Gastrocnemius medialis (tissue), 4 donors: ENCODE measurements around the gene SCNN1G. TPM values are rescaled to one million over a fixed set of nuclear protein-coding genes. Genes with fewer than 3 reads are reported as not detected.

Experiments
- ATAC-seq, 2 donors: fragments of 150-250 bp; one replicate each; pipeline ENCODE4 v1.9.1; 2016
- DNase-seq, 2 donors: peaks; one replicate each; pipeline ENCODE4 v3.0.0-alpha.2; 2019
- H3K27ac ChIP-seq, 4 donors: fragments of 200-600 bp; sonication (generic); 1 replicate in 1 of 4; 2 replicates in 3 of 4; pipeline ENCODE4 v1.5.1; 2016 to 2018; ENCODE audit warnings: mild to moderate bottlenecking in 2 of 4, moderate library complexity in 1 of 4
- H3K27me3 ChIP-seq, 3 donors: fragments of 200-600 bp; sonication (generic) in 2 of 3; 1 replicate in 1 of 3; 2 replicates in 2 of 3; pipeline versions ENCODE4 v1.5.1 to v1.6.0; 2016 to 2019; ENCODE audit warnings: mild to moderate bottlenecking in 1 of 3, moderate library complexity in 1 of 3
- H3K36me3 ChIP-seq, 2 donors: fragments of 200-600 bp; sonication (generic) in 1 of 2; one replicate each; pipeline ENCODE4 v1.5.1; 2017 to 2018
- H3K4me1 ChIP-seq, 2 donors: fragments of 200-600 bp; sonication (generic) in 1 of 2; one replicate each; pipeline ENCODE4 v1.5.1; 2016 to 2017; ENCODE audit warnings: mild to moderate bottlenecking in 2 of 2
- H3K4me3 ChIP-seq, 4 donors: fragments of 200-600 bp; sonication (generic) in 3 of 4; 1 replicate in 1 of 4; 2 replicates in 3 of 4; pipeline ENCODE4 v1.5.1; 2016 to 2019; ENCODE audit warnings: mild to moderate bottlenecking in 2 of 4
- H3K9me3 ChIP-seq, 3 donors: fragments of 200-600 bp; sonication (generic) in 2 of 3; 1 replicate in 1 of 3; 2 replicates in 2 of 3; pipeline ENCODE4 v1.5.1; 2016 to 2019
- CTCF ChIP-seq, 5 experiments: fragments of 450-650 bp in 3 of 5; fragments of 200-600 bp in 2 of 5; sonication (generic) in 2 of 5; IDR thresholded peaks in 4 of 5; conservative IDR thresholded peaks in 1 of 5; 1 replicate in 4 of 5; 2 replicates in 1 of 5; pipeline ENCODE4 v1.5.1; 2016 to 2019; ENCODE audit warnings: antibody characterized with exemption in 5 of 5, mild to moderate bottlenecking in 3 of 5, moderate library complexity in 3 of 5
- POLR2A ChIP-seq, 2 donors: fragments of 450-650 bp; IDR thresholded peaks; one replicate each; pipeline ENCODE4 v1.6.1; 2017; ENCODE audit warnings: antibody characterized with exemption in 2 of 2, mild to moderate bottlenecking in 2 of 2, moderate library complexity in 2 of 2
- in situ Hi-C, 4 donors: fragments of 200-750 bp; cut with MboI; loops; one replicate each; pipeline versions ENCODE4 v1.15.0 to v1.8.0; 2017; ENCODE audit warnings: low sequenced_read_pairs in 4 of 4
- intact Hi-C: fragments of 100-400 bp; cut with DNase I; formaldehyde crosslinking; loops from one replicate; pipeline ENCODE4 v1.15.1; 2023; ENCODE audit warnings: low total_unique reads
- total RNA-seq, 4 donors: library from RNA; depleted of rRNA; stranded (reverse); fragments of >200 nt; gene quantifications; one replicate each; pipeline versions ENCODE4 v1.1.0 to v1.2.3, GENCODE V29; 2016

SCNN1G gene
- total RNA-seq, 4 donors from 2014 or later = 0.58 TPM; not detected in 3

GRCh38 chr16:23185656-23186055, 3.1 kb downstream of the SCNN1G start:
- no peak for TF ChIP-seq POLR2A (IDR thresholded peaks at IDR 0.05)
- ATAC-seq (no peak), DNase-seq (no peak)
- Histone ChIP-seq H3K27me3 (peaks cover 18 to 33% (median 30%) of the 10 kb centered on the region in 3 donors), H3K4me3 (no peak overlapping the region), H3K36me3 (no peaks in the 10 kb centered on the region), H3K27ac (no peak overlapping the region), H3K4me1 (peaks cover 7 to 16% of the 10 kb centered on the region in 2 donors), H3K9me3 (no peaks in the 10 kb centered on the region)
- intact Hi-C loops = no loop called here
- in situ Hi-C loops = no loop called here

DNA sequence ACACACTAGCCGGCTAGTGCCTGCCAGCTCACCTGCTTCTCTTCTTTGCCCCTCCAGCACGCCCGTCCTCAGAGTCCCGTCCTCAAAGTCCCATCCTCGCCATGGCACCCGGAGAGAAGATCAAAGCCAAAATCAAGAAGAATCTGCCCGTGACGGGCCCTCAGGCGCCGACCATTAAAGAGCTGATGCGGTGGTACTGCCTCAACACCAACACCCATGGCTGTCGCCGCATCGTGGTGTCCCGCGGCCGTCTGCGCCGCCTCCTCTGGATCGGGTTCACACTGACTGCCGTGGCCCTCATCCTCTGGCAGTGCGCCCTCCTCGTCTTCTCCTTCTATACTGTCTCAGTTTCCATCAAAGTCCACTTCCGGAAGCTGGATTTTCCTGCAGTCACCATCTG, 3.6 kb downstream of the SCNN1G start:
- Histone ChIP-seq H3K4me3 (no peak overlapping the region), H3K4me1 (peaks cover 7 to 16% of the 10 kb centered on the region in 2 donors), H3K27ac (no peak overlapping the region), H3K36me3 (no peaks in the 10 kb centered on the region), H3K9me3 (no peaks in the 10 kb centered on the region), H3K27me3 (peaks cover 15 to 33% (median 30%) of the 10 kb centered on the region in 3 donors)
- intact Hi-C loops = no loop called here
- TF ChIP-seq CTCF (IDR thresholded peaks at IDR 0.05 in 4 of 5, conservative IDR thresholded peaks at IDR 0.05 in 1 of 5) (no peak), POLR2A (IDR thresholded peaks at IDR 0.05) (no peak)
- DNase-seq = no peak
- in situ Hi-C loops = no loop called here
- ATAC-seq = no peak

DNA sequence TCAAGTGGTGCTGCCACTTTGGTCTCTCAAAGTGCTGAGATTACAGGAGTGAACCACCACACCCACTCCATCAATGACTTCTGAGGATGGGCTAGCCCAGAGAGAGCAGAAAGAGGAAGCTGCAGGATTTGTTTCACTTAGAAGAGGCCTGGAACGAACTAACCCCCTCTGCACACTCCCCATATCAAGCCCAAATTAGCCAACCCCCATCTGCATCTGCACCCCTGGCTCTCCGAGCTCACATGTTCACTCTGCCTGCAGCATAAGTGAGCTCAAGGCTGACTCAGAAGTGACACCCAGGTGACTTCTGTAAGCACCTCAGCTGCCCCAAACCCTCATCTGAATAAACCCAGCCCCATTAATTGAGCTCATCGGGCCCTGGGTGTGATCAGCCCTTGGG, 4.8 kb downstream of the SCNN1G start:
- no peak overlapping the region for H3K27ac ChIP-seq
- no peak for DNase-seq
- TF ChIP-seq CTCF (IDR thresholded peaks at IDR 0.05 in 4 of 5, conservative IDR thresholded peaks at IDR 0.05 in 1 of 5) (no peak), POLR2A (IDR thresholded peaks at IDR 0.05) (no peak)
- ATAC-seq = no peak
- in situ Hi-C loops (no loop called here), intact Hi-C loops (no loop called here)
- H3K4me3 ChIP-seq = no peak overlapping the region
- peaks cover 9 to 28% (median 24%) of the 10 kb centered on the region in 3 donors for H3K27me3 ChIP-seq
- H3K4me1 ChIP-seq = peaks cover 7 to 13% of the 10 kb centered on the region in 2 donors
- H3K36me3 ChIP-seq = no peaks in the 10 kb centered on the region
- H3K9me3 ChIP-seq = no peaks in the 10 kb centered on the region

- intact Hi-C loops = no loop called here
- in situ Hi-C loops = no loop called here
- Histone ChIP-seq H3K9me3 (no peaks in the 10 kb centered on the region), H3K4me1 (peaks cover 0 to 6% of the 10 kb centered on the region in 2 donors), H3K27me3 (peaks cover 0 to 13% (median 13%) of the 10 kb centered on the region in 3 donors), H3K36me3 (no peaks in the 10 kb centered on the region), H3K27ac (no peak overlapping the region), H3K4me3 (no peak overlapping the region)
- TF ChIP-seq POLR2A (IDR thresholded peaks at IDR 0.05) = no peak
- no peak for ATAC-seq
- DNase-seq = no peak
Measured at GRCh38 chr16:23188911-23189310, 6.4 kb downstream of the SCNN1G start.

GRCh38 chr16:23194497-23195221, 12.1 kb downstream of the SCNN1G start:
- H3K27me3 ChIP-seq = no peaks in the 10 kb centered on the region
- intact Hi-C loops = no loop called here
- in situ Hi-C loops = no loop called here
- H3K36me3 ChIP-seq = no peaks in the 10 kb centered on the region
- no peaks in the 10 kb centered on the region for H3K9me3 ChIP-seq
- peaks cover 4 to 18% of the 10 kb centered on the region in 2 donors for H3K4me1 ChIP-seq
- ATAC-seq (peak; percentile 51 to 69), DNase-seq (no peak)
- no peak for TF ChIP-seq CTCF (IDR thresholded peaks at IDR 0.05 in 4 of 5, conservative IDR thresholded peaks at IDR 0.05 in 1 of 5)
- TF ChIP-seq POLR2A (IDR thresholded peaks at IDR 0.05) = no peak
- H3K27ac ChIP-seq = peak overlapping the region in 1 of 4 donors; percentile 48
- H3K4me3 ChIP-seq = no peak overlapping the region
